A673 (cell line): ENCODE data around the gene BICD1.

Source experiments
- CTCF ChIP-seq: fragments of 300-800, 200-600 bp; sonication (generic); conservative IDR thresholded peaks from 2 replicates; pipeline ENCODE4 v1.5.1; 2017; ENCODE audit warnings: low read depth, mild to moderate bottlenecking, antibody characterized with exemption, low read length, moderate library complexity, mixed read lengths
- EZH2 ChIP-seq: fragments of 200-600 bp; sonication (generic); IDR thresholded peaks from 2 replicates; pipeline ENCODE4 v1.6.1; 2017; ENCODE audit warnings: borderline replicate concordance, low read depth, mild to moderate bottlenecking, mixed read lengths, antibody characterized with exemption, low read length; ENCODE audit not compliant: poor library complexity, severe bottlenecking

DNA sequence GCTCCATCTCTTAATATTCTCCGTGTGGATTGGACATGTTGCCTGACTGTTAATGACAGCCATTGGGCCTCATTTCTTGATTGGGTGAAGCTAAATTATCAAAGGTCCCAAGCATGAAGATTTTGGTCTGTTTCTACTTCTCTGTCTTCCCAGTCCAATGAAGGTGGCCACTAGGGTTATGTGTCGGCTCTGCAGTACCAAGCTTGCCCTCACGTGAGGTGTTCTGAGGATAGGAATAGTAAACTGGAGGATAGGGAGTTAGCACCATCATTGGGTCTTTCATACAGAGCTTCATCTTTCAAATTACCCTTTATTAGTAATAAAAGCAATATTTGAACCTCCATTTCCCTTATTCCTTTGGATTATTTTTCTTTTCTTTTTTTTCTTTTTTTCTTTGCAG is 21.9 kb upstream of the BICD1 start:
- no peak for TF ChIP-seq CTCF
- TF ChIP-seq EZH2: no peak
